ENCODE results near the gene ACOT12.
A peak's percentile ranks its signal among the peaks of the same experiment; 100 is the strongest.

ACOT12 gene

GRCh38 chr5:81426359-81427030 lies 32.6 kb upstream of the ACOT12 start:
- no peak for TF ChIP-seq CTCF (IDR thresholded peaks at IDR 0.05)

- TF ChIP-seq CTCF (IDR thresholded peaks at IDR 0.05), result peak; percentile 62
Measured at GRCh38 chr5:81425569-81425968, 31.6 kb upstream of the ACOT12 start.

- no peak for TF ChIP-seq CTCF (IDR thresholded peaks at IDR 0.05)
Measured at GRCh38 chr5:81424728-81425127, 30.8 kb upstream of the ACOT12 start.

GRCh38 chr5:81422671-81423070 lies 28.7 kb upstream of the ACOT12 start:
- TF ChIP-seq CTCF (IDR thresholded peaks at IDR 0.05), result no peak

GRCh38 chr5:81420039-81420667 lies 26.2 kb upstream of the ACOT12 start:
- TF ChIP-seq CTCF (IDR thresholded peaks at IDR 0.05), result no peak

GRCh38 chr5:81418606-81419005 lies 24.7 kb upstream of the ACOT12 start:
- no peak for TF ChIP-seq CTCF (IDR thresholded peaks at IDR 0.05)

GRCh38 chr5:81417052-81417451 lies 23.1 kb upstream of the ACOT12 start:
- no peak for TF ChIP-seq CTCF (IDR thresholded peaks at IDR 0.05)
